GM21526 (cell line): Measurements from ENCODE around the gene ADNP2.

Experiments
- ATAC-seq: cut with Tn5 transposase; IDR thresholded peaks from one replicate; pipeline ENCODE4 v1.9.1; 2021; ENCODE audit warnings: moderate library complexity; ENCODE audit not compliant: unreplicated experiment, low FRiP score

Gene ADNP2, protein sequence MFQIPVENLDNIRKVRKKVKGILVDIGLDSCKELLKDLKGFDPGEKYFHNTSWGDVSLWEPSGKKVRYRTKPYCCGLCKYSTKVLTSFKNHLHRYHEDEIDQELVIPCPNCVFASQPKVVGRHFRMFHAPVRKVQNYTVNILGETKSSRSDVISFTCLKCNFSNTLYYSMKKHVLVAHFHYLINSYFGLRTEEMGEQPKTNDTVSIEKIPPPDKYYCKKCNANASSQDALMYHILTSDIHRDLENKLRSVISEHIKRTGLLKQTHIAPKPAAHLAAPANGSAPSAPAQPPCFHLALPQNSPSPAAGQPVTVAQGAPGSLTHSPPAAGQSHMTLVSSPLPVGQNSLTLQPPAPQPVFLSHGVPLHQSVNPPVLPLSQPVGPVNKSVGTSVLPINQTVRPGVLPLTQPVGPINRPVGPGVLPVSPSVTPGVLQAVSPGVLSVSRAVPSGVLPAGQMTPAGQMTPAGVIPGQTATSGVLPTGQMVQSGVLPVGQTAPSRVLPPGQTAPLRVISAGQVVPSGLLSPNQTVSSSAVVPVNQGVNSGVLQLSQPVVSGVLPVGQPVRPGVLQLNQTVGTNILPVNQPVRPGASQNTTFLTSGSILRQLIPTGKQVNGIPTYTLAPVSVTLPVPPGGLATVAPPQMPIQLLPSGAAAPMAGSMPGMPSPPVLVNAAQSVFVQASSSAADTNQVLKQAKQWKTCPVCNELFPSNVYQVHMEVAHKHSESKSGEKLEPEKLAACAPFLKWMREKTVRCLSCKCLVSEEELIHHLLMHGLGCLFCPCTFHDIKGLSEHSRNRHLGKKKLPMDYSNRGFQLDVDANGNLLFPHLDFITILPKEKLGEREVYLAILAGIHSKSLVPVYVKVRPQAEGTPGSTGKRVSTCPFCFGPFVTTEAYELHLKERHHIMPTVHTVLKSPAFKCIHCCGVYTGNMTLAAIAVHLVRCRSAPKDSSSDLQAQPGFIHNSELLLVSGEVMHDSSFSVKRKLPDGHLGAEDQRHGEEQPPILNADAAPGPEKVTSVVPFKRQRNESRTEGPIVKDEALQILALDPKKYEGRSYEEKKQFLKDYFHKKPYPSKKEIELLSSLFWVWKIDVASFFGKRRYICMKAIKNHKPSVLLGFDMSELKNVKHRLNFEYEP

GRCh38 chr18:80108739-80109675 lies at the start of gene ADNP2:
TSS of gene ADNP2 (plus strand) at chr18:80109262. CDS start at chr18:80117543, 8,281 bp downstream.
- peak; percentile 63 for ATAC-seq

DNA sequence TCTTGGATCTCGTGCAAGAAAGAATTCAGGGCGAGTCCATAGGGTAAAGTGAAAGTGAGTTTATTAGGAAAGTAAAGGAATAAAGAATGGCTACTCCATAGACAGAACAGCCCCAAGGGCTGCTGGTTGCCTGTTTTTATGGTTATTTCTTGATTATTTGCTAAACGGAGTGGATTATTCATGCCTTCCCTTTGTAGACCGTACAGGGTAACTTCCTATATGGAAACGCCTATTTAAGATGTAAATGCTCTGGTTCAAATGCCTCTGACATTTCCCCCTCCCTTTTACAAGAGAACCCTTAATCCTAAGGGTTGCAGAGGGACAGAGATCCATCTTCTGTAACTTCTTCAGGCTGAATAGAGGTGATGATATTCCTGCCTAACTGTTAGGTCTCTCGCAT lies 49.1 kb upstream of the ADNP2 start:
- ATAC-seq: no peak

GRCh38 chr18:80065705-80066104 lies 43.4 kb upstream of the ADNP2 start:
- ATAC-seq: no peak

DNA sequence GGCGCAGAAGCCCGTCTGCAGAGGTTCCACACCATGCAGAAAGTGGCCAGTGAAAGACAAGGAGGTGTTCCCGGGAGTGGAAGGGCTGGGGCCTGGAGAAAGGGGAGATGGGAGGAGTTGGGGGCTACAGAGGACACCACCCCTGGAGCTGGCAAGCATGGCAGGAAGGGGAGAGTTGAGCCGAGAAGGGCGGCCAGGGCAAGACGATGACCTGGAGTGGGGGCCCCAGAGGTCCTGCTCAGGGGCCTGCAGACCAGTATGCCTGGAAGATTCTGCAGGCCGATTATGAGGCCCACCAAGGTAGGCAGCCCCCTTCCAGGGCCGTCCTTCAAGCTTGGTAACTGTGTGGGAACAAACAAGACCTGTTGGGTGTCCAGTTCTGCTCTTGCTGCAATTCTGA lies 41.7 kb upstream of the ADNP2 start:
- ATAC-seq: no peak

DNA sequence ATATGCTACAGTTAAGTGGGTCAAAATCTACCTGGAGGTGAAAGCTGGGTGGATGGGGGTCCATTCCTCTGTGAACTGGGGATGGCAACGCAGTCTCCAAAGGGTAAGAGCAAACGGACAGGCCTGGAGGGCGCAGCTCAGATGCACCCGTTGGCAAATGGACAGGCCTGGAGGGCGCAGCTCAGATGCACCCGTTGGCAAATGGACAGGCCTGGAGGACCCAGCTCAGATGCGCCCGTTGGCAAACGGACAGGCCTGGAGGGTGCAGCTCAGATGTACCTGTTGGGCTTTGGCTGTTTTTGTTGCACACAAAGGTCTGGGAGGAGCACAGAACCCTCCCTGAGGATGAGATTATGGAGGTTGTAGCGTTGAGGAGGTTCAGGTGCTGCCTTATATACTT lies 41.2 kb upstream of the ADNP2 start:
- no peak for ATAC-seq

- ATAC-seq: no peak
These were observed 40.3 kb upstream of the ADNP2 start for GRCh38 chr18:80068571-80069272.

GRCh38 chr18:80070825-80071224 lies 38.2 kb upstream of the ADNP2 start:
- ATAC-seq: no peak

- no peak for ATAC-seq
These were observed 34.9 kb upstream of the ADNP2 start for GRCh38 chr18:80074183-80074582.

- no peak for ATAC-seq
These were observed 34.4 kb upstream of the ADNP2 start for GRCh38 chr18:80074697-80075096.

GRCh38 chr18:80075940-80076339 lies 33.1 kb upstream of the ADNP2 start:
- no peak for ATAC-seq

DNA sequence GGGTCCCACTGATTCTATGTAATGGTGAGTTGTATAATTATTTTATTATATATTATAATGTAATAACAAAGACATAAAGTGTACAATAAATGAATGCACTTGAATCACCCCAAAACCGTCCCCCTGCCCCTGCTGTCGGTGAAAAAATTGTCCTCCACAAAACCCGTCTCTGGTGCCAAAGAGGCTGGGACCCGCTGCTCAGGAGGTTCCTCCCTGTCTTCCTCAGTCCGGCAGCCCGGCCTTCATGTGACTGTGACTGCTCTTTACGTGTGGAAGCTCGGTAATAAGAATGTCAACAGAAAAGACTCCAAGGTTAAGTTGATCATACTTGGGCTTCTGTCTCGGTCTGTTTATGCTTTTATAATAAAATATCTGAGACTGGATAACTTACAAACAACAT lies 32.7 kb upstream of the ADNP2 start:
- no peak for ATAC-seq

GRCh38 chr18:80077873-80078272 lies 31.2 kb upstream of the ADNP2 start:
- no peak for ATAC-seq

DNA sequence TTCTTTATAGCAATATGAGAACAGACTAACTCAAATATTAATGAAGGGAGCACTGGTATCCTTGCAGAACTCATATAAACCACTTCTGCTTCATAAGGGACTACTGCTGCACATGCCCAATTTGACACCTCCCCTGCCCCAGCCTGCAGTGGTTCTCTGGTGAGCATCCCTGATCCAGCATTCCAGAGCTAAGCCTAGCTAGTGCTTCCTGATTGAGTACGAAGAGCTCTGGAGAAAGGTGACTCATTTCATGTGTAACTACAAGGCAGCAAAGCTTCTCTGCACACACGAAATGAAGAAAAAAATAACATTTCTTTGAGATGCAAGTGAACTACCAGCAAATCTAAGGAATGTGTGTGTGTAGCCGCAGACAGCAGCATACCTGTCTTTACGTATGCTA lies 22.8 kb upstream of the ADNP2 start:
- no peak for ATAC-seq

DNA sequence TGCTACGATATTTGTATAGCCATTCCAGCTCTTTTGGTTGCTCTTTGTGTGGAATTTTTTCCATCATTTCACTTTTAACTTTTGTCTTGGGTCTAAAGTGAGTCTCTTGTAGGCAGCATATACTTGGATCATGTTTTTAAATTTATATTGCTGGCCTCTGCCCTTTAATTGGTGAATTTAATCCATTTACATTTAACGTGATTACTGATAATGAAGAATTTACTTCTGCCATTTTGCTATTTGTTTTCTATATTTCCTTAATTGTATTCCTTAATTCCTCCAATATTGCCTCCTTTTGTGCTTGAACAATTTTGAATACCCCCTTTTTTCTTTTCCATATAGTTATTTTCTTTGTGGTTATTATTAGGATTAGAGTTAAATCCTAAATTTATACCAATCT lies 21.0 kb upstream of the ADNP2 start:
- ATAC-seq: no peak

DNA sequence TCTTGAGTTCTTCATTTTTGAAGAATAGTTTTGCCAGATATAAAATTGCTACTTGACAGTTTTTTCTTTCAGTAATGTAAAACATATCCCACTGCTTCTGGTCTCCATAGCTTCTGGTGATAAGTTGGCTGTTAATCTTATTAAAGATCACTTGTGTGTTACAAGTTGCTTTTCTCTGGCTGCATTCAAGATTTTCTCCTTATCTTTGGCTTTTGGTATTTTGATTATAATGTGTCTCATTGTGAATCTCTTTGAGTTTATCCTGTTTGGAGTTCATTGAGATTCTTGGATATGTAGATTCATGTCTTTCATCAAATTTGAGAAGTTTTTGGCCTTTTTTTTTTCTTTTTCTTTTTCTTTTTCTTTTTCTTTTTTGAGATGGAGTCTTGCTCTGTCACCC lies 20.2 kb upstream of the ADNP2 start:
- no peak for ATAC-seq

DNA sequence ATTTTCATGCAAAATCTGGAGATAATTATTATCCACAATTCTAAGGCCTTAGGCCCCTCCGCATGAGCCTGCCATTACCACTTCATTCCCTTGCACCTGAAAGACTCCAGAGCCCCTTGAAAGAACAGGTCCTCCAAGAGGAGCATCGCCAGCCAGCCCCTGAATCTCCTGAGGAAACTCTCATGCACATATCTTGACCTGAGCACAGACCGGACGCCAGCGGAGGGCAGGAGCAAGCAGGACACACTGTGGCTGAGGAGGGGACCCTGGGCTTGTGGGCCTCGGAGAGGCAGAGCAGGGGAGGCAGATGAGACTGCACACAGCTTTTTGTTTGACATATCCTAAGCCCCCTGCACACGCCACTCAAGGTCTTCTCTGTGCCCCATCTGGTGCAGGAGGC lies 13.6 kb upstream of the ADNP2 start:
- no peak for ATAC-seq

GRCh38 chr18:80096032-80096565 lies 13.0 kb upstream of the ADNP2 start:
- no peak for ATAC-seq

DNA sequence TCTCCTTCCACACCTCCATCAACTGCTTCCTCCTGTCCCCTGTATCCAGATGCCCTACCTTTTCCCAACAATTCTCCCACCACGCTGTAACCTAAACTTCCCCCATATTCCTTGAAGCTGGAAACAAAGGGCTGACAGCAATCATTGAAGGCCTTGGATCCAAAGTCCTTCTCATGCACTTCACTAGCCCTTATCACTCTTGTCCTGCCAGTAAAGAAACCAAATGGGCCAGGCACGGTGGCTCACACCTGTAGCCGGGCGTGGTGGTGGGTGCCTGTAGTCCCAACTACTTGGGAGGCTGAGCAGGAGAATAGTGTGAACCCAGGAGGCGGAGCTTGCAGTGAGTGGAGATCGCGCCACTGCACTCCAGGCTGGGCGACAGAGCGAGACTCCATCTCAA lies 11.9 kb upstream of the ADNP2 start:
- no peak for ATAC-seq

- ATAC-seq: no peak
These were observed 5.8 kb upstream of the ADNP2 start for GRCh38 chr18:80103231-80103630.
